Prostate gland (tissue), 2 donors: ENCODE measurements around the gene CREB5. TPM values are rescaled to one million over a fixed set of nuclear protein-coding genes. Genes with fewer than 3 reads are reported as not detected.

ENCODE experiments used
- DNase-seq: peaks from one replicate; pipeline ENCODE4 v3.0.0-alpha.2; 2019; ENCODE audit warnings: low spot score
- H3K27ac ChIP-seq, 2 donors: fragments of 200-600 bp; sonication (generic); 2 replicates each; pipeline ENCODE4 v1.5.1; 2017 to 2019
- H3K27me3 ChIP-seq: fragments of 200-600 bp; sonication (generic); replicated peaks from 2 replicates; pipeline ENCODE4 v1.5.1; 2019; ENCODE audit not compliant: insufficient read depth
- H3K36me3 ChIP-seq, 2 donors: fragments of 200-600 bp; sonication (generic); 1 replicate in 1 of 2; 2 replicates in 1 of 2; pipeline versions ENCODE4 v1.5.1 to v1.8.1; 2017 to 2019
- H3K4me1 ChIP-seq: fragments of 200-600 bp; sonication (generic); replicated peaks from 2 replicates; pipeline ENCODE4 v1.5.1; 2019
- H3K4me3 ChIP-seq, 2 donors: fragments of 200-600 bp; sonication (generic); 2 replicates each; pipeline ENCODE4 v1.5.1; 2017 to 2019
- H3K9me3 ChIP-seq: fragments of 200-600 bp; sonication (generic); 2 replicates; pipeline ENCODE4 v1.5.1; 2017
- POLR2A ChIP-seq: fragments of 450-650 bp; IDR thresholded peaks from one replicate; pipeline ENCODE4 v1.6.1; 2016; ENCODE audit warnings: antibody characterized with exemption, mild to moderate bottlenecking
- POLR2AphosphoS5 ChIP-seq: sonication (generic); formaldehyde crosslinking; IDR thresholded peaks from one replicate; pipeline ENCODE4 v1.6.1; 2017; ENCODE audit warnings: antibody characterized with exemption
- WGBS: methylation state at CpG from one replicate; pipeline ENCODE4 v1.1.5; 2018; 5-methylcytosine and 5-hydroxymethylcytosine counted together
- intact Hi-C: fragments of 100-400 bp; cut with DNase I; formaldehyde crosslinking; loops from one replicate; pipeline ENCODE4 v1.14.2; 2022
- total RNA-seq, 2 donors: library from RNA; depleted of rRNA; stranded (reverse); fragments of >200 nt; gene quantifications; one replicate each; pipeline ENCODE4 v1.1.0, GENCODE V29; 2016
- TF ChIP-seq, protein P1 (sequence below), 4 experiments: fragments of 200-600 bp in 2 of 4; fragments of 450-650 bp in 2 of 4; sonication (generic) in 2 of 4; IDR thresholded peaks; 1 replicate in 3 of 4; 2 replicates in 1 of 4; pipeline ENCODE4 v1.5.1; 2016 to 2019; ENCODE audit warnings: antibody characterized with exemption in 4 of 4, mild to moderate bottlenecking in 2 of 4, moderate library complexity in 2 of 4

CREB5 gene
- total RNA-seq, 2 donors from 2014 or later = 0.46 to 3.4 TPM

DNA sequence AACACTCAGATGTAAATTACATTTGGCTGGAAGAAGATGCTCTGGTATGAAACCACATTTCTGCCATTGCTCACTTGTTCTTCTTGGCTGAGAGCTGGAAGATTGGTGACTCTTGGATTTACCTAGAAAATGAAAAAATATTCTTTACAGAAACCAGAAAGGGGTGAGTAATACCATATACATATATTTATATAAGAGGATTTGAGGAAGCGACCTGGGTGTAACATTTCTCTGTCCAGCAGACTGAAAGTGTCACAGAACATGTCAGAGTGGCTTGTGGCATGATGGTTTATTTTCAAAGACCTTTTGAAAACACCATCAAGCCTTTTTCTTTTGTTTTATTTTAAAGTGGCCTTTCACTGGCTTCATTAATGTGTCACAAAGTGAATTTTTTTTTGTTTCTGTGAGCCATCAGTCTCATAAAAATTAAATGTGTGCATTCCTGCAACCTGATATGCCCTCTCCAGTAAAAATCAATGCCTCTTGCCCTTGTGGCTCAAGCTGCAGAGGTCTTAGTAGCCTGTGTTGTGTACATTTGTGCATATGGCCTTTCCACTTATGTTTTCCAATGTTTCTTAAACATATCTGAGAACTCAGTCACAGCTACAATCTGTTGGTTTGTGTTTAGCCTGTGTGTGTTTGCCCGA lies 23.5 kb downstream of the CREB5 start:
- no peak for DNase-seq
- Histone ChIP-seq H3K4me1 (no peaks in the 10 kb centered on the region), H3K36me3 (no peaks in the 10 kb centered on the region), H3K9me3 (no peaks in the 10 kb centered on the region), H3K27me3 (no peaks in the 10 kb centered on the region), H3K4me3 (no peak overlapping the region), H3K27ac (no peak overlapping the region)
- WGBS = 84% methylated on average over 2 of the region's 2 CpGs
- intact Hi-C loops = no loop called here
- no peak for TF ChIP-seq POLR2A
- TF ChIP-seq POLR2AphosphoS5 = no peak
- TF ChIP-seq, protein P1, sequence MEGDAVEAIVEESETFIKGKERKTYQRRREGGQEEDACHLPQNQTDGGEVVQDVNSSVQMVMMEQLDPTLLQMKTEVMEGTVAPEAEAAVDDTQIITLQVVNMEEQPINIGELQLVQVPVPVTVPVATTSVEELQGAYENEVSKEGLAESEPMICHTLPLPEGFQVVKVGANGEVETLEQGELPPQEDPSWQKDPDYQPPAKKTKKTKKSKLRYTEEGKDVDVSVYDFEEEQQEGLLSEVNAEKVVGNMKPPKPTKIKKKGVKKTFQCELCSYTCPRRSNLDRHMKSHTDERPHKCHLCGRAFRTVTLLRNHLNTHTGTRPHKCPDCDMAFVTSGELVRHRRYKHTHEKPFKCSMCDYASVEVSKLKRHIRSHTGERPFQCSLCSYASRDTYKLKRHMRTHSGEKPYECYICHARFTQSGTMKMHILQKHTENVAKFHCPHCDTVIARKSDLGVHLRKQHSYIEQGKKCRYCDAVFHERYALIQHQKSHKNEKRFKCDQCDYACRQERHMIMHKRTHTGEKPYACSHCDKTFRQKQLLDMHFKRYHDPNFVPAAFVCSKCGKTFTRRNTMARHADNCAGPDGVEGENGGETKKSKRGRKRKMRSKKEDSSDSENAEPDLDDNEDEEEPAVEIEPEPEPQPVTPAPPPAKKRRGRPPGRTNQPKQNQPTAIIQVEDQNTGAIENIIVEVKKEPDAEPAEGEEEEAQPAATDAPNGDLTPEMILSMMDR (IDR thresholded peaks at IDR 0.05) = no peak

DNA sequence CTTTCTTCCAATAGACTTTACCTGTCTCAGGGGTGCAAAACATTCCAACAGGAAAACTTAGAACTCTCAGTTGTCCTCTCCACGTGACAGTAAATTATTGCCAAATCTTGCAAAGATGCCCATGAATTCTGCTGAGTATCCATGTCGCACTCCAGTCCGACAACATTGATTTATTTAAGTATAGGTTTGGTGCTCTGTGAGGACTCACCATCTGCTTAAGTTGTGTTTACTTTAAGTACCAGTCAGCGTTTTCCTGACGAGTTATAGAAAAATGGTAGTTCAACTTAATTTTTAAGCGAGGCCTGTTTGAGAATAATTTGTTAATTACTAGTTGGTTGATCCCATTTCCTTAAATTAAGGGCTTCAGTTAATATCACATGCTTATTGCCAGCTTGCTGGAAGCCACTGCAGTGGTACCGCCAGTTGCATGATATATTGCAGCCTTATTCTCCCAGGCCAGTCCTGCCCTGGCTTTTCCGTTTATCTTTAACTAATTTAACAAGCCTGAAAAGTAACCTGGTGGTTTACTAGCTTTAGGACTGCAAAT lies 27.8 kb downstream of the CREB5 start:
- no peaks in the 10 kb centered on the region for H3K9me3 ChIP-seq
- H3K4me1 ChIP-seq = no peaks in the 10 kb centered on the region
- intact Hi-C loops = no loop called here
- DNase-seq = no peak
- no peaks in the 10 kb centered on the region for H3K27me3 ChIP-seq
- H3K27ac ChIP-seq = no peak overlapping the region
- H3K36me3 ChIP-seq = no peaks in the 10 kb centered on the region
- no peak overlapping the region for H3K4me3 ChIP-seq
- WGBS = 84% methylated on average over 8 of the region's 8 CpGs
- TF ChIP-seq, protein P1 (IDR thresholded peaks at IDR 0.05) = no peak
- no peak for TF ChIP-seq POLR2A
- TF ChIP-seq POLR2AphosphoS5 = no peak

- intact Hi-C loops = no loop called here
- Histone ChIP-seq H3K9me3 (no peaks in the 10 kb centered on the region), H3K36me3 (no peaks in the 10 kb centered on the region), H3K27ac (no peak overlapping the region), H3K4me3 (no peak overlapping the region), H3K27me3 (no peaks in the 10 kb centered on the region), H3K4me1 (no peaks in the 10 kb centered on the region)
- 92% methylated on average over 5 of the region's 5 CpGs for WGBS
- DNase-seq = no peak
- TF ChIP-seq, protein P1 (IDR thresholded peaks at IDR 0.05) = no peak
- TF ChIP-seq POLR2AphosphoS5 (no peak), POLR2A (no peak)
Observed at GRCh38 chr7:28442540-28443420, 30.5 kb downstream of the CREB5 start.

- H3K9me3 ChIP-seq = no peaks in the 10 kb centered on the region
- no peaks in the 10 kb centered on the region for H3K27me3 ChIP-seq
- no peaks in the 10 kb centered on the region for H3K4me1 ChIP-seq
- intact Hi-C loops = no loop called here
- H3K27ac ChIP-seq = no peak overlapping the region
- TF ChIP-seq POLR2AphosphoS5 = no peak
- no peak for TF ChIP-seq POLR2A
- TF ChIP-seq, protein P1 (IDR thresholded peaks at IDR 0.05) = no peak
- 83% methylated on average over 5 of the region's 5 CpGs for WGBS
- no peak overlapping the region for H3K4me3 ChIP-seq
- DNase-seq = no peak
- H3K36me3 ChIP-seq = no peaks in the 10 kb centered on the region
Observed at GRCh38 chr7:28446131-28446530, 33.8 kb downstream of the CREB5 start.
